Lung (tissue), 12 donors: ENCODE measurements around the gene KLK6. TPM values are rescaled to one million over a fixed set of nuclear protein-coding genes. Genes with fewer than 3 reads are reported as not detected.

Experiments used
- ATAC-seq: fragments of 200-7000 bp; cut with Tn5 transposase; one replicate; pipeline ENCODE4 v1.9.1; 2020; ENCODE audit warnings: moderate number of reproducible peaks; ENCODE audit not compliant: insufficient read depth, low FRiP score
- DNase-seq, 3 donors: peaks; one replicate each; pipeline ENCODE4 v3.0.0-alpha.2; 2013 to 2017
- H3K27ac ChIP-seq, 2 donors: one replicate each; pipeline ENCODE4 v1.5.1; 2013; ENCODE audit warnings: mild to moderate bottlenecking in 2 of 2, moderate library complexity in 2 of 2, control low read depth in 1 of 2, inconsistent platforms in 1 of 2, low read depth in 1 of 2, low read length in 1 of 2
- H3K27me3 ChIP-seq, 3 donors: one replicate each; pipeline ENCODE4 v1.5.1; 2013; ENCODE audit warnings: low read length in 2 of 3; ENCODE audit not compliant: control insufficient read depth in 3 of 3, insufficient read depth in 3 of 3
- H3K36me3 ChIP-seq, 4 donors: one replicate each; pipeline ENCODE4 v1.5.1; 2013; ENCODE audit warnings: low read length in 4 of 4, mild to moderate bottlenecking in 1 of 4, moderate library complexity in 1 of 4; ENCODE audit not compliant: control insufficient read depth in 4 of 4, insufficient read depth in 4 of 4
- H3K4me1 ChIP-seq, 5 donors: one replicate each; pipeline ENCODE4 v1.5.1; 2013; ENCODE audit warnings: low read length in 5 of 5, mild to moderate bottlenecking in 2 of 5, moderate library complexity in 1 of 5; ENCODE audit not compliant: control insufficient read depth in 5 of 5, insufficient read depth in 5 of 5
- H3K4me3 ChIP-seq: one replicate; pipeline ENCODE4 v1.5.1; 2013; ENCODE audit warnings: mild to moderate bottlenecking, control low read depth, moderate library complexity
- H3K9ac ChIP-seq, 2 donors: one replicate each; pipeline ENCODE4 v1.5.1; 2013; ENCODE audit warnings: low read length in 2 of 2, control low read depth in 1 of 2; ENCODE audit not compliant: insufficient read depth in 1 of 2
- H3K9me3 ChIP-seq, 4 donors: one replicate each; pipeline ENCODE4 v1.5.1; 2013; ENCODE audit warnings: low read length in 3 of 4, mild to moderate bottlenecking in 1 of 4, moderate library complexity in 1 of 4; ENCODE audit not compliant: control insufficient read depth in 4 of 4, insufficient read depth in 3 of 4
- CTCF ChIP-seq: IDR thresholded peaks from 2 replicates; pipeline ENCODE4 v1.5.1; 2012; ENCODE audit warnings: mild to moderate bottlenecking; ENCODE audit errors: control extremely low read depth, extremely low read depth
- WGBS, 2 donors: extraction: QIAGEN DNeasy Blood & Tissue Kit; methylation state at CpG; one replicate each; pipeline ENCODE4 v1.1.7; 2013; 5-methylcytosine and 5-hydroxymethylcytosine counted together
- polyA plus RNA-seq, 2 donors: library from polyadenylated mRNA; stranded (reverse); fragments of 200-250 nt; gene quantifications; one replicate each; pipeline ENCODE4 v1.2.1, GENCODE V29; 2013
- total RNA-seq, 2 donors: library from RNA; depleted of rRNA in 1 of 2; stranded (reverse); fragments of >200 nt in 1 of 2; gene quantifications; one replicate each; pipeline ENCODE4 v1.2.1, GENCODE V29; 2014 to 2021
- donor health status: control.
- donor health status: control.
- donor health status: Bipolar disorder and iron deficiency.
- donor health status: healthy.
- donor health status: DM: yes; HTN: yes; CAD: no.

The KLK6 gene
- total and polyA plus RNA-seq, 4 donors = not detected

GRCh38 chr19:50925734-50926133 is 43.7 kb downstream of the KLK6 start:
- no peak overlapping the region for H3K4me3 ChIP-seq
- H3K27ac ChIP-seq = no peak overlapping the region
- DNase-seq = no peak
- peaks cover 0 to 9% (median 2%) of the 10 kb centered on the region in 3 donors for H3K27me3 ChIP-seq
- no peaks in the 10 kb centered on the region for H3K9me3 ChIP-seq
- TF ChIP-seq CTCF = no peak
- no peaks in the 10 kb centered on the region for H3K36me3 ChIP-seq
- H3K9ac ChIP-seq = no peak overlapping the region
- 92% methylated on average over 2 of the region's 2 CpGs for WGBS, 2 donors
- no peak for ATAC-seq
- no peaks in the 10 kb centered on the region for H3K4me1 ChIP-seq

GRCh38 chr19:50924586-50924985 is 44.8 kb downstream of the KLK6 start:
- DNase-seq (no peak), ATAC-seq (no peak)
- Histone ChIP-seq H3K27me3 (peaks cover 0 to 18% (median 3%) of the 10 kb centered on the region in 3 donors), H3K27ac (no peak overlapping the region), H3K4me3 (no peak overlapping the region), H3K4me1 (no peaks in the 10 kb centered on the region), H3K9me3 (no peaks in the 10 kb centered on the region), H3K36me3 (no peaks in the 10 kb centered on the region), H3K9ac (no peak overlapping the region)
- WGBS, 2 donors = 69 to 71% methylated on average over 6 of the region's 6 CpGs
- TF ChIP-seq CTCF = no peak

DNA sequence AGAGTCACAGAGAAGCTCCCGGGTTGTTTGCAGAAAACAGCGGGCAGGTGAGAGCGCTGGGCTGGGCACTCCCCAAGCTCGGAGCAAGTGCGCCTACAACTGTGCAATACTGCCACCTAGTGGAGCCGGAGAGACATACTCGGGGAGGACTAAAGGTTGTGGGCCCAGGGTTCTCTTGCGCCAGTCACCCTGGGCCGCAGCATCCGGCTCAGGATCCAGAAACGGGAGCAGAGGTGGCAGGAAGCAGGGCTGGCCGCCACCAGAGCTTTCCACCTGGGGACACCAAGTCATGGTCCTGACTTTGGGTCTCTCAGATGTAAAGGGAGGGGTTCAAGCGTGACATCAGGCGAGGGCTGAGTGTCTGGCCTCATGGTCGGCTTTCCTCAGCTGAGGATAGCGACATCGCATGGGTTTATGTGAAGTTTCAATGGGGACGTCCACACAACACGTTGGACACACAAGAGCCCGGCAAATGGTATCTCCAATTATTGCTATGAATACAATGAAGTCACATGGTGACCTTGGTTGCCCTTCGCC is 47.0 kb downstream of the KLK6 start:
- ATAC-seq = no peak
- WGBS, 2 donors = 31% methylated on average over 21 of the region's 21 CpGs

More for the DNA sequence above, 47.0 kb downstream of the KLK6 start:
- Histone ChIP-seq H3K36me3 (no peaks in the 10 kb centered on the region), H3K27me3 (peaks cover 1 to 15% (median 3%) of the 10 kb centered on the region in 3 donors), H3K27ac (no peak overlapping the region), H3K9ac (no peak overlapping the region), H3K4me3 (no peak overlapping the region), H3K4me1 (no peaks in the 10 kb centered on the region), H3K9me3 (no peaks in the 10 kb centered on the region)
- TF ChIP-seq CTCF = peak; percentile 54
- peak; percentile 69 to 77 (median 69) for DNase-seq
